Nephron progenitor cell (in vitro differentiated cells): Measurements from ENCODE around the gene ZNF782.

Experiments
- DNase-seq: peaks from one replicate; pipeline ENCODE4 v3.0.0; 2021
- H3K27ac Mint-ChIP-seq: 2 replicates; pipeline ENCODE4 v1.8.0; 2021; ENCODE audit warnings: mild to moderate bottlenecking, moderate library complexity, mixed read lengths
- H3K27me3 Mint-ChIP-seq: 2 replicates; pipeline ENCODE4 v1.8.0; 2021; ENCODE audit warnings: mild to moderate bottlenecking, low read depth, mixed read lengths; ENCODE audit not compliant: poor library complexity
- H3K36me3 Mint-ChIP-seq: 2 replicates; pipeline ENCODE4 v1.8.0; 2021; ENCODE audit warnings: low read depth, mixed read lengths
- H3K4me1 Mint-ChIP-seq: 2 replicates; pipeline ENCODE4 v1.8.0; 2021; ENCODE audit warnings: mixed read lengths
- H3K4me3 Mint-ChIP-seq: 2 replicates; pipeline ENCODE4 v1.8.0; 2021; ENCODE audit warnings: mild to moderate bottlenecking, moderate library complexity, mixed read lengths
- H3K9me3 Mint-ChIP-seq: 2 replicates; pipeline ENCODE4 v1.8.0; 2021; ENCODE audit warnings: mild to moderate bottlenecking, moderate library complexity, mixed read lengths
- TF ChIP-seq, protein P1 (sequence below): fragments of 200-600 bp; sonication (generic); IDR thresholded peaks from 2 replicates; pipeline ENCODE4 v1.5.0; 2021; ENCODE audit warnings: antibody characterized with exemption

ZNF782 gene

DNA sequence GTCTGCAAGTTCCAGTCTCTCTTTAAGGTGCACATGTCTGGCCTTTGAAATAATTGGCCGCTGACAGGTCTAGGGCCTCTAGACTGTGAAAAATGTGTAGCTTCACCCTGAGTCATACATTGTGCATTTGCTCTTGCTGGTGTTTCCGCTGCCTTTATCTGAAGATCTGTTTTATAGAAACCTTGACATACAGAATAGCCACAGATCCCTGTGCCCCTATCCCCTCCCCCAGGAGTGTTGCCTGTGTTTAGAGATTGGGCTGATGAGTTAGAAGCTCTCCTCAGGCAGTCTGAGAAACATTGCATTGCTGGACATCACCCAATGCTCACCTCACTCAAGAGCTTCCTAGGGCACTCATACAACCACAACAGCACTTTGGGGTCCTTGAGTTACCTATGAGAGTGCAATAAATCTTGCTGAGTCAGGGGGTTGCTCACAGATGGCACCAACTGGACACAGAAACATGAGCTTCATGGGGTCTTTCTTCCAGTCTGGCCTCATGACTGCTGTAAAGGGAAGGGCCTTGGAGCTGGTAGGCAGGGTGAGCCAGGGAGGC lies 3.8 kb upstream of the ZNF782 start:
- no peak for DNase-seq

DNA sequence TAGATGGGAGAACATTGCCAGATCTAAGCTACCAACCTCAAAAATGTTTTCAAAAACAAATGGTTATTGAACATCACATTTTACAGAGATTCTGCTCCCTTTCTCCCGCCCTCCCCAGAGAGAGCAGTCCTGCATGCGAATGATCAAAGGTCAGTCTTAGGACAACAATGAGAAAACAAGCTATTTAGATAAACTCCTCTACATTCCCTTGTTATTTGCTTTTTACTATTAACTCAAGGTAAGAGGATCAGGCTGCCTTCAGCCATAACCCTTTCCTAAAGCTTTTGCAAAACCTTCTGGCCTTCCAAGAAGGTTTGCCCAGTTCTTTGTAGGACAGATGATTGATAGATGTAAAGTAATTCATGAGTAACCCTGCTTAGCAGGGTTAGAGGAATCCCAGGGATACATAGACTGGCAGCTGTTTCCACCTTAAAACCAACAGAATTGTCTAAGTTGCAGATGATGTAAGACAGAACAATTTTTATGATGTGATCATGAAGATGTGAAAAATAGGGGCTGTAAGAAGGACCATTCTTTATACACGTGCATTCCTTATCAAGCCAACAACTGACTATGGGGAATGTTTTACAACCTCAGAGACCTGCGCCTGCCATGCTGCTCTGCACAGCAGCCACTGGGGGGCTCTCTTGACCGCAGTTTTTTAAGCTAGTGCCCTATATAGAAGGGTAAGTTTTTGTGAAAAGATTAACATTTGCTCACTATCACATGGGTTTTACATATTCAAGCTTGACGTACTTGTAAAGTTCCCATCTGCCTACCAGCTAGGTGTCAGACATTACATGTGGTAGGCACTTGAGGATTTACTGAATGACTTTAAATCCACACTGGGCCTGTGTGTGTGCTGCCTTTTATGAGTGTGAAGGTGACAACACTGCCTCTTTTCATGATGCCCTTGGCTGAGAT lies 2.3 kb upstream of the ZNF782 start:
- peak; percentile 70 for DNase-seq
- Mint-ChIP-seq H3K4me1 (peaks cover 49% of the 10 kb centered on the region), H3K27me3 (peaks cover 5% of the 10 kb centered on the region), H3K9me3 (peaks cover 5% of the 10 kb centered on the region), H3K4me3 (no peak overlapping the region), H3K27ac (no peak overlapping the region), H3K36me3 (peaks cover 14% of the 10 kb centered on the region)
- TF ChIP-seq, protein P1, sequence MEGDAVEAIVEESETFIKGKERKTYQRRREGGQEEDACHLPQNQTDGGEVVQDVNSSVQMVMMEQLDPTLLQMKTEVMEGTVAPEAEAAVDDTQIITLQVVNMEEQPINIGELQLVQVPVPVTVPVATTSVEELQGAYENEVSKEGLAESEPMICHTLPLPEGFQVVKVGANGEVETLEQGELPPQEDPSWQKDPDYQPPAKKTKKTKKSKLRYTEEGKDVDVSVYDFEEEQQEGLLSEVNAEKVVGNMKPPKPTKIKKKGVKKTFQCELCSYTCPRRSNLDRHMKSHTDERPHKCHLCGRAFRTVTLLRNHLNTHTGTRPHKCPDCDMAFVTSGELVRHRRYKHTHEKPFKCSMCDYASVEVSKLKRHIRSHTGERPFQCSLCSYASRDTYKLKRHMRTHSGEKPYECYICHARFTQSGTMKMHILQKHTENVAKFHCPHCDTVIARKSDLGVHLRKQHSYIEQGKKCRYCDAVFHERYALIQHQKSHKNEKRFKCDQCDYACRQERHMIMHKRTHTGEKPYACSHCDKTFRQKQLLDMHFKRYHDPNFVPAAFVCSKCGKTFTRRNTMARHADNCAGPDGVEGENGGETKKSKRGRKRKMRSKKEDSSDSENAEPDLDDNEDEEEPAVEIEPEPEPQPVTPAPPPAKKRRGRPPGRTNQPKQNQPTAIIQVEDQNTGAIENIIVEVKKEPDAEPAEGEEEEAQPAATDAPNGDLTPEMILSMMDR, result peak; percentile 91

More for the DNA sequence above, 3.8 kb upstream of the ZNF782 start:
- H3K9me3 Mint-ChIP-seq, result no peaks in the 10 kb centered on the region
- TF ChIP-seq, protein P1, result no peak
- no peak overlapping the region for H3K4me3 Mint-ChIP-seq
- peaks cover 1% of the 10 kb centered on the region for H3K36me3 Mint-ChIP-seq
- no peak overlapping the region for H3K27ac Mint-ChIP-seq
- peaks cover 37% of the 10 kb centered on the region for H3K4me1 Mint-ChIP-seq
- peaks cover 5% of the 10 kb centered on the region for H3K27me3 Mint-ChIP-seq

DNA sequence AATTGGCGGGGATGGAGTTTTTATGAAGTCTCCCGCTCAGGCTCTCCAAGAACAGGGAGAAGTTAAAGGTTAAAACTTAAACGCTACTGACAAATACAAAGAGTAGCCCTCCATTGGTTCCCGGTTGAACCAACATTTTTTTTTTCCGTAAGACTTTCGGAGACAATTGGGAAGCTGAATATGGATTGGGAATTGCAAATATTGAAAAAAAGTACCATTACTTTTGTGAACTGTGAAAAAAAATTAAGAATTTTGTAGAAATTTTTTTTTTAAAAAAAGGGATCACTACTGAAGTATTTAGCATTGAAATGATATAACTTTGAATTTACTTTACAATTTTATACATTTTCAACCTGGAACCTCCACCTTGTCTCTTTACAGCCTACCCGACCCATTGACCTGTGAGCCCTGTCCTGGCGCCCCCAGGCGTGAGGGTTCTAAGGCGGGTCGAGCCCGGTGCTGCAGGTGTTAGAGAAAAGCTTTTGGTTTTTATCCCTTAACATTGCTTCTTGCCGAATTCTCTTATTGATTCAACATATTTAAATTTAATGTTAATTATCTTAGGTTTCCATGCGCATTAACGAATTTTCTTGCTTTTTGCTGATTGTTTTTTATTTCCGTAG lies 448 bp upstream of the ZNF782 start:
- no peak for DNase-seq
- TF ChIP-seq, protein P1, result no peak
- Mint-ChIP-seq H3K27ac (no peak overlapping the region), H3K36me3 (peaks cover 33% of the 10 kb centered on the region), H3K9me3 (peaks cover 20% of the 10 kb centered on the region), H3K4me3 (peak overlapping the region; percentile 99), H3K4me1 (peaks cover 49% of the 10 kb centered on the region), H3K27me3 (peaks cover 5% of the 10 kb centered on the region)

DNA sequence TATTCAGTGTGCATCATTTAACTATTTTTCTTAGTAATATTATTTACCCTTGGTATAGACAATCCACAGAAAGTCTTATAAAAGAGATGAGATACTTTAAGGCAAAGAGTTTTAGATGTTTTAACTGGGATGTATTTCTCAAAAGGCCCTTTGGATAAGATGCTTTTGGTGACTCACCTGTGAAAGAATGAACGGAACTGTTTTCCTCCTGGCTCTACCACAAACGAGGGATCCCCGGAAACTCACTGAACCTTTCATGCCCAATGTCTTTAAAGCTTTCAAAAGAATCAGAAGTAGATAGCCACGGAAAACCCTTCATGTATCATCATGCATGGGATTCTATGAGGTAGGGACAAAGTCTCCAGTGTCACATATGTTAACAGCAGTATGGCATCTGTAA lies 1.6 kb downstream of the ZNF782 start:
- peaks cover 41% of the 10 kb centered on the region for H3K9me3 Mint-ChIP-seq
- H3K27me3 Mint-ChIP-seq, result peaks cover 8% of the 10 kb centered on the region
- no peak overlapping the region for H3K27ac Mint-ChIP-seq
- peaks cover 54% of the 10 kb centered on the region for H3K36me3 Mint-ChIP-seq
- peak overlapping the region; percentile 99 for H3K4me3 Mint-ChIP-seq
- no peak for DNase-seq
- TF ChIP-seq, protein P1, result no peak
- H3K4me1 Mint-ChIP-seq, result peaks cover 37% of the 10 kb centered on the region

DNA sequence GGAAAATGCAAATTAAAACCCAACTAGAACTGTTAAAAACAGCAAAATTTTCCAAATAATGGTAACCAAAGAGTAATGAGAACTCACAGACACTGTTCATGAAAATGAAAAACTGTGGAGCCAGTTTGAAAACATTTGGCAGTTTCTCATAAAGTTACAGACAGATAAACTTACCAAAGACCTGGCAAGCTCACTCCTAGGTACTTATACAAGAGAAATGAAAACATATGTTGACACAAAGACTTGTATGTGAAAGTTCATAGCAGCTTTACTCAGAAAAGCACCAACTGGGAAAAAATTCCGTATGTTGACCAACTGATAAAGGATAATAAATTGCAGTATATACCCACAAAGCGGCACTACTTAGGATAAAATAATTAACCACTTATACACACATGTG lies 10.3 kb downstream of the ZNF782 start:
- peaks cover 99% of the 10 kb centered on the region for H3K9me3 Mint-ChIP-seq
- H3K27me3 Mint-ChIP-seq, result peaks cover 4% of the 10 kb centered on the region
- H3K36me3 Mint-ChIP-seq, result peaks cover 100% of the 10 kb centered on the region
- H3K27ac Mint-ChIP-seq, result no peak overlapping the region
- no peaks in the 10 kb centered on the region for H3K4me1 Mint-ChIP-seq
- TF ChIP-seq, protein P1, result no peak
- DNase-seq, result no peak
- H3K4me3 Mint-ChIP-seq, result no peak overlapping the region
